Measurements from ENCODE around the gene RAB44. TPM values are rescaled to one million over a fixed set of nuclear protein-coding genes. Genes with fewer than 3 reads are reported as not detected.

The RAB44 gene
- total RNA-seq, result under 1 TPM in 1 of 4 donors, not detected in 3; 0.06 TPM
- polyA plus RNA-seq, result under 1 TPM in 1 of 3 donors, not detected in 2; 0.01 TPM
- long read RNA-seq, donor 1, result 0 reads
- long read RNA-seq, donor 2, result 0 reads

DNA sequence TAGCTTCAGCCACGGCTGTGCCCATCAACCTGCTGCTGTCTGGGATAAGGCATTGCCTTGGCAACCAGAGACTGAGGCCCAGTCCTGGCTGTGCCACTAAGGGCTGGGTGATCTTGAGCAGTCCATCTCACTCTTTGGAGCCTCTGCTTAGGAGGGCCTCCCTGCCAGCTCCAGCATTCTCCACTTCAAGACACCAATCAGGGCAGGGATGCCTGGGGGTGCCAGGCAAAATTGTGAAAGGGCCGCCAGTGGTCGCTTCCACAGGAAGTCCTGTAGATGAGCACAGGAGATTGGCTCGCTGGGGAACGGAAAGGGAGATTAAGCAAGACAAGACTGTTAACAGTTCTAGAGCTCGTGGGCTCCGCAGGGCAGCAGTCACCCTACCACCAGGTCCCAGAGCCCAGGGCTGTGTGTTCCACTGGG lies at the start of gene RAB44:
RAB44 (plus strand) TSS at position 346 of the 423 bp plus-strand sequence. CDS start 6,410 bp downstream, outside the sequence.
- intact Hi-C loops (cut with DNase I), result loop anchor here in 1 of 2 donors (5.0 kb wide), 1 partner anchor 55 kb away; no protein-coding TSS in a partner anchor
- DNase-seq, result peak in 1 of 2 donors; percentile 45
- Histone ChIP-seq H3K4me3 (no peak within 1 kb of the TSS), H3K27ac (no peak within 1 kb of the TSS), H3K4me1 (peaks cover 7% of the 10 kb centered on the region), H3K36me3 (ENCODE audit: insufficient read depth in 1 of 2, low read depth in 1 of 2) (no peaks in the 10 kb centered on the region), H3K27me3 (ENCODE audit: insufficient read depth in 3 of 3, low read length in 2 of 3) (no peaks in the 10 kb centered on the region), H3K9me3 (peaks cover 4% of the 10 kb centered on the region)
- TF ChIP-seq, protein P1, sequence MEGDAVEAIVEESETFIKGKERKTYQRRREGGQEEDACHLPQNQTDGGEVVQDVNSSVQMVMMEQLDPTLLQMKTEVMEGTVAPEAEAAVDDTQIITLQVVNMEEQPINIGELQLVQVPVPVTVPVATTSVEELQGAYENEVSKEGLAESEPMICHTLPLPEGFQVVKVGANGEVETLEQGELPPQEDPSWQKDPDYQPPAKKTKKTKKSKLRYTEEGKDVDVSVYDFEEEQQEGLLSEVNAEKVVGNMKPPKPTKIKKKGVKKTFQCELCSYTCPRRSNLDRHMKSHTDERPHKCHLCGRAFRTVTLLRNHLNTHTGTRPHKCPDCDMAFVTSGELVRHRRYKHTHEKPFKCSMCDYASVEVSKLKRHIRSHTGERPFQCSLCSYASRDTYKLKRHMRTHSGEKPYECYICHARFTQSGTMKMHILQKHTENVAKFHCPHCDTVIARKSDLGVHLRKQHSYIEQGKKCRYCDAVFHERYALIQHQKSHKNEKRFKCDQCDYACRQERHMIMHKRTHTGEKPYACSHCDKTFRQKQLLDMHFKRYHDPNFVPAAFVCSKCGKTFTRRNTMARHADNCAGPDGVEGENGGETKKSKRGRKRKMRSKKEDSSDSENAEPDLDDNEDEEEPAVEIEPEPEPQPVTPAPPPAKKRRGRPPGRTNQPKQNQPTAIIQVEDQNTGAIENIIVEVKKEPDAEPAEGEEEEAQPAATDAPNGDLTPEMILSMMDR (IDR thresholded peaks at IDR 0.05), result no peak
- WGBS, 3 donors, result 82 to 85% (median 83%) methylated on average over 7 of the region's 7 CpGs
- no peak for ATAC-seq

DNA sequence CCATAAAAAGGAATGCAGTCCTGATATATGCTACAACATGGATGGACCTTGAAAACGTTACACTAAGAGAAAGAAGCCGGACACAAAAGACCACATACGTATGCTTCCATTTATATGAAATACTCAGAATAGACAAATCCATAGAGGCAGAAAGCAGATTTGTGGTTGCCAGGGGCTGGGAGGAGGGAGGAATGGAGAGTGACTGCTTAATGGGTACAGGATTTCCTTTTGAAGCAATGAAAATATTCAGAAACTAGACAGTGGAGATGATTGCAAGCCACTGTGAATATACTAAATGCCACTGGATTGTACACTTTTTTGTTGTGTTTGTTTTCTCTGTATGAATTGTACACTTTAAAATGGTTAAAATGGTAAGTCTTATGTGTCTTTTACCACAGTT lies 48.5 kb upstream of the RAB44 start:
- Histone ChIP-seq H3K4me3 (no peak overlapping the region), H3K27ac (no peak overlapping the region), H3K27me3 (ENCODE audit: insufficient read depth in 3 of 3, low read length in 2 of 3) (no peaks in the 10 kb centered on the region), H3K36me3 (ENCODE audit: insufficient read depth in 1 of 2, low read depth in 1 of 2) (no peaks in the 10 kb centered on the region), H3K9me3 (no peaks in the 10 kb centered on the region), H3K4me1 (no peaks in the 10 kb centered on the region)
- DNase-seq, result no peak
- TF ChIP-seq, protein P1 (IDR thresholded peaks at IDR 0.05), result no peak
- WGBS, 3 donors, result 83 to 88% (median 86%) methylated on average over 3 of the region's 3 CpGs
- intact Hi-C loops (cut with DNase I), result no loop called here
- ATAC-seq, result no peak

DNA sequence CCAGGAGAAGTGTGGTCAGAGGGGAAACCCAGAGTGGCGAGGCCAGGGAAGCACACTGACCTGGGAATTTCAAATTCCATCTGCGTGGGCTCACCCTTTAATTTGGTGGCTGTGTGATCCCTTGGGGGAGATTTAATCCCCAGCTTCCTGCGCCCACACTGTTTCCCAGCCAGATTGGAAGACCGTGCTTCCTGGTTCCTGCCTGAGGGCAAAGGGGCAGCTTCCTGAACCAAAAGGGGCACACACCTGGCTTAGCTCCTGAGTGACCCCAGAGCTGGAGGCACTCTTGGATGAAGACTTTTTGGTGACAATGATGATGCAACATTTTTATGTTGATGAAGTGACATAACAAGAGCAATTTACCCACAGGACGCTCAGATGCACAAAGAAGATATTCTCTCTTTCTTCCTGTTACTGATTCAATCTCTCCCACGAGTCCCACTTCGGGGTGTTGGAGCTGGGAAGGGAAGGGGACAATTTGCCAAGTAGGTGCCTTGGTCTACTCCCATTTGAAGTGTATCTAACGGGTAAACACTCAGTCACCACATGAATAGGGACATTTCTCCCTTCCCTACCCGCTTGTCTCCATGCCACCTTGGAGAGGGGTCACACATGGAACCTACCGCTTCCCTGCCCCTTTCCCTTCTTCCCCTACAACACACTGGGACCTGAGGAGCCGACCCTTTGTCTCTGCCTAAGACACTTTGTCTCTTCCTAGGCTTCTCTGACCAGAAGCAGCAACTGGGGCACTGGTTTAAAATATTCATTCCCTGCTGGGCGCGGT lies 47.7 kb upstream of the RAB44 start:
- intact Hi-C loops (cut with DNase I), result no loop called here
- Histone ChIP-seq H3K9me3 (no peaks in the 10 kb centered on the region), H3K36me3 (ENCODE audit: insufficient read depth in 1 of 2, low read depth in 1 of 2) (no peaks in the 10 kb centered on the region), H3K4me3 (no peak overlapping the region), H3K27me3 (ENCODE audit: insufficient read depth in 3 of 3, low read length in 2 of 3) (no peaks in the 10 kb centered on the region), H3K27ac (no peak overlapping the region), H3K4me1 (no peaks in the 10 kb centered on the region)
- 55 to 61% (median 61%) methylated on average over 13 of the region's 13 CpGs for WGBS, 3 donors
- no peak for ATAC-seq
- TF ChIP-seq, protein P1 (IDR thresholded peaks at IDR 0.05), result no peak
- no peak for DNase-seq

DNA sequence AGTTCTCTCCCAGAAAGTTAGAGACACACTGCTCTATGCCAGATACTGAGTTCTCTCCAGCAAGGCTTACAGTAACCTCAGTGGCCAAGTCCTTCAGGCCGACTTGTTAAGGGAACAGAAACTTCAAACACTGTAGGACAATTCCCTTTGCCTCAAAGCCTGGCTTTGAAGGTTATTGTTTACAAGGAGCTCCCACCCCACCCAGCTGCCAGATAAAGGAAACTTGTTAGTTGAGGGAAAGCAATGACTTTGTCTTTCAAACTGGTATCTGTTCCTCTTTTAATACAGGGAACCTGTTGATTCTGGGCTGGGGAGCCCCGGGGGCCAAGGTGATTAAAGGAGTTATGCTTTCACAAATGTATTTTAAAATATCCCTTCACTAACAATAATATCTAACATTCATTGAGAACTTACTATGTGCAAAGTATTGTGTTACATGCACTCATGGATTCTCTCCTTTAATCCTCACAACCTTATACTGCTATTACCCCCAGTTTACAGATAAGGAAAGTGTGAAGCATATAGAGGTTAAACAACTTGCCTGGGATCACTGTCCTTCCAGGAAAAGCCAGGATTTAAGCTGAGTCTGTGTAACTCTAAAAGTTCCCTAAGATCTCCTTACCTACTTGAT lies 46.7 kb upstream of the RAB44 start:
- no peaks in the 10 kb centered on the region for H3K4me1 ChIP-seq
- H3K9me3 ChIP-seq, result no peaks in the 10 kb centered on the region
- no peak overlapping the region for H3K27ac ChIP-seq
- TF ChIP-seq, protein P1 (IDR thresholded peaks at IDR 0.05), result no peak
- H3K4me3 ChIP-seq, result no peak overlapping the region
- H3K36me3 ChIP-seq (ENCODE audit: insufficient read depth in 1 of 2, low read depth in 1 of 2), result no peaks in the 10 kb centered on the region
- intact Hi-C loops (cut with DNase I), result no loop called here
- no peaks in the 10 kb centered on the region for H3K27me3 ChIP-seq (ENCODE audit: insufficient read depth in 3 of 3, low read length in 2 of 3)
- ATAC-seq, result no peak
- 33 to 39% (median 33%) methylated on average over 2 of the region's 2 CpGs for WGBS, 3 donors
- DNase-seq, result no peak

All from psoas muscle (tissue), 8 donors.